GM23248 (cell line): Measurements from ENCODE around the gene NHS. TPM values are rescaled to one million over a fixed set of nuclear protein-coding genes. Genes with fewer than 3 reads are reported as not detected.

Experiments used
- DNase-seq: peaks from one replicate; pipeline ENCODE4 v3.0.0-alpha.2; 2015
- H2AFZ ChIP-seq: fragments of 200-600 bp; sonication (generic); 2 replicates; pipeline ENCODE4 v1.6.1; 2016; ENCODE audit warnings: antibody characterized with exemption
- H3F3A ChIP-seq: fragments of 200-600 bp; sonication (generic); 2 replicates; pipeline ENCODE4 v1.6.1; 2016; ENCODE audit warnings: mild to moderate bottlenecking, antibody characterized with exemption, mixed run types; ENCODE audit not compliant: insufficient read depth
- H3K27ac ChIP-seq: fragments of 200-600 bp; sonication (generic); 2 replicates; pipeline ENCODE4 v1.5.1; 2016; ENCODE audit warnings: mild to moderate bottlenecking
- H3K27me3 ChIP-seq: fragments of 200-600 bp; sonication (generic); replicated peaks from 2 replicates; pipeline ENCODE4 v1.6.1; 2016; ENCODE audit warnings: mild to moderate bottlenecking; ENCODE audit not compliant: insufficient read depth
- H3K36me3 ChIP-seq: fragments of 200-600 bp; sonication (generic); 2 replicates; pipeline ENCODE4 v1.6.1; 2016; ENCODE audit warnings: low read depth, mild to moderate bottlenecking
- H3K4me1 ChIP-seq: fragments of 200-600 bp; sonication (generic); 2 replicates; pipeline ENCODE4 v1.6.1; 2016; ENCODE audit warnings: mild to moderate bottlenecking; ENCODE audit not compliant: insufficient read depth
- H3K4me2 ChIP-seq: fragments of 200-600 bp; sonication (generic); one replicate; pipeline ENCODE4 v1.6.1; 2016; ENCODE audit warnings: mild to moderate bottlenecking; ENCODE audit not compliant: unreplicated experiment
- H3K4me3 ChIP-seq: fragments of 200-600 bp; sonication (generic); 2 replicates; pipeline ENCODE4 v1.5.1; 2016; ENCODE audit warnings: mild to moderate bottlenecking
- H3K79me2 ChIP-seq: fragments of 200-600 bp; sonication (generic); 2 replicates; pipeline ENCODE4 v1.6.1; 2016; ENCODE audit warnings: mild to moderate bottlenecking; ENCODE audit not compliant: insufficient read depth
- H3K9ac ChIP-seq: fragments of 200-600 bp; sonication (generic); 2 replicates; pipeline ENCODE4 v1.6.1; 2016; ENCODE audit warnings: mild to moderate bottlenecking
- H3K9me2 ChIP-seq: fragments of 200-600 bp; sonication (generic); 2 replicates; pipeline ENCODE4 v1.6.1; 2016; ENCODE audit warnings: mixed run types, mild to moderate bottlenecking, moderate library complexity; ENCODE audit not compliant: insufficient read depth
- H3K9me3 ChIP-seq: fragments of 200-600 bp; sonication (generic); one replicate; pipeline ENCODE4 v1.6.1; 2017; ENCODE audit warnings: low read depth
- H4K20me1 ChIP-seq: fragments of 200-600 bp; sonication (generic); 2 replicates; pipeline ENCODE4 v1.6.0; 2016; ENCODE audit not compliant: insufficient read depth
- EZH2 ChIP-seq: fragments of 200-600 bp; sonication (generic); IDR thresholded peaks from 2 replicates; pipeline ENCODE4 v1.6.1; 2018; ENCODE audit warnings: antibody characterized with exemption, mild to moderate bottlenecking; ENCODE audit not compliant: insufficient read depth, poor library complexity, severe bottlenecking
- EZH2phosphoT487 ChIP-seq: fragments of 200-600 bp; sonication (generic); IDR thresholded peaks from 2 replicates; pipeline ENCODE4 v1.6.1; 2018; ENCODE audit warnings: antibody characterized with exemption, moderate library complexity, mild to moderate bottlenecking, low read depth; ENCODE audit not compliant: insufficient read depth
- WGBS, 2 experiments: methylation state at CpG; one replicate each; pipeline ENCODE4 v1.1.6; 2015 to 2017; ENCODE audit warnings: low lambda C conversion rate in 2 of 2, low coverage in 1 of 2; ENCODE audit errors: missing lambda C conversion rate in 2 of 2; 5-methylcytosine and 5-hydroxymethylcytosine counted together
- in situ Hi-C: fragments of 300-500 bp; cut with MboI; formaldehyde crosslinking; loops from 2 replicates; pipeline ENCODE4 v1.15.0; 2020
- polyA plus RNA-seq: library from polyadenylated mRNA; unstranded; fragments of >200 nt; fragmentation: Nextera tagmentation; extraction: Ambion mirVana; gene quantifications from 2 replicates; pipeline ENCODE4 v1.2.1, GENCODE V29; 2016
- total RNA-seq: library from RNA; depleted of rRNA; stranded (reverse); fragments of >200 nt; shearing (Covaris generic); gene quantifications from 2 replicates; pipeline ENCODE4 v1.2.3, GENCODE V29; 2014

NHS gene
- total and polyA plus RNA-seq, 2 experiments from 2014 or later: 1.0 to 5.6 TPM

DNA sequence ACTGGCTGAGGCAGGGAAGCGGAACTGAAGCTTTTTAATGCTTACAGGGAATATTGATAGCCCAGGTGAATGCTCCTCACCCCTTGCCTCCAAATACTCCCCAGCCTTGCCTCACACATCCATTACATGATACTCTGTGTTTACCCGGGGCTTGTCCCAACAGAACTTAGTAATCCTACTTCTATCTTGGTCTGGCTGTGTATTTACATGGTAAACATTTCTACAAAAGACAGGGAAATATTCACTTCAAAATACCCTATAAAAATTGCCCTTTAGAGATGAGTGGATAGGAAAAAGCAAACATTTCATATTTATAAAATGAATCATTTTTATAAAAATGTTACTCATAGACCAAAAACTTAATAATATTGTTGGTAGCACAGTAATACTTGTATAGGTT lies 120.1 kb downstream of the NHS start:
- 0 out of 2 replicates have a peak, but pooled peaks cover 5% of the 10 kb centered on the region for H3F3A ChIP-seq
- H3K9me2 ChIP-seq: no peaks in the 10 kb centered on the region
- H3K4me3 ChIP-seq: no peak overlapping the region
- 80 to 98% methylated on average over 1 to 2 of the region's 2 CpGs for WGBS, 2 experiments
- no peak for TF ChIP-seq EZH2phosphoT487
- no peak for TF ChIP-seq EZH2
- H3K9ac ChIP-seq: no peak overlapping the region
- no peaks in the 10 kb centered on the region for H4K20me1 ChIP-seq
- H3K79me2 ChIP-seq: peaks cover 7% of the 10 kb centered on the region; the same call in 1 of the 2 replicates
- no peak overlapping the region for H3K27ac ChIP-seq
- no peak overlapping the region for H3K4me2 ChIP-seq
- H3K36me3 ChIP-seq: no peaks in the 10 kb centered on the region
- in situ Hi-C loops: no loop called here
- no peaks in the 10 kb centered on the region for H3K9me3 ChIP-seq
- H2AFZ ChIP-seq: no peak overlapping the region
- H3K27me3 ChIP-seq: no peaks in the 10 kb centered on the region
- DNase-seq: no peak
- peaks cover 20% of the 10 kb centered on the region for H3K4me1 ChIP-seq

- Histone ChIP-seq H3K9me3 (no peaks in the 10 kb centered on the region), H3K9ac (no peak overlapping the region), H3K79me2 (peaks cover 7% of the 10 kb centered on the region; the same call in 1 of the 2 replicates), H3K27ac (no peak overlapping the region), H3K4me3 (no peak overlapping the region), H2AFZ (no peak overlapping the region), H3K4me1 (peaks cover 28% of the 10 kb centered on the region), H3K9me2 (no peaks in the 10 kb centered on the region), H3K27me3 (no peaks in the 10 kb centered on the region), H3K4me2 (no peak overlapping the region), H4K20me1 (no peaks in the 10 kb centered on the region), H3F3A (0 out of 2 replicates have a peak, but pooled peaks cover 5% of the 10 kb centered on the region), H3K36me3 (no peaks in the 10 kb centered on the region)
- 33% methylated on average over 1 of the region's 1 CpG; no CpG with 5 or more reads in 1 of the 2 experiments for WGBS, 2 experiments
- in situ Hi-C loops: no loop called here
- no peak for TF ChIP-seq EZH2
- no peak for TF ChIP-seq EZH2phosphoT487
- DNase-seq: no peak
Observed at GRCh38 chrX:17496407-17496806, 121.4 kb downstream of the NHS start.

DNA sequence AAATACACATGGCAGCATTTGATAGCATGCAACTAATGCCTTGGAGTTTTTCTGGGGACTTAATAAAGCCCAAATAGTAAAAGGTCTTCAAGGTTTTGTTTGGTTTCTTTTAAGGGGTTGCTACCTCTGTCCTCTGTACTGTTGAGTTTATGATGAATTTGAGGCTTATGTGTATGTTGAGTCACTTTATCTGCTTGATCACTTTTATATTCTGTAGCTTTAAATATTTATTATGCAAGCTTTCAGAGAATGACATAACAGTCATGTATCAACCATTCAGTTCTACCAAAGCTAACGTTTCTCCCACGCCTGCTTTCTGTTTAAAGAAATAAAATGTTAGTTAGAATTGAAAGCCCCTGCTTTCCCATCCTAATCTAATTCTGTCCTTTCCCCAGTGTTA lies 122.2 kb downstream of the NHS start:
- H3K9me2 ChIP-seq: no peaks in the 10 kb centered on the region
- no peak overlapping the region for H3K9ac ChIP-seq
- no peaks in the 10 kb centered on the region for H3K27me3 ChIP-seq
- DNase-seq: peak; percentile 15
- peaks cover 28% of the 10 kb centered on the region for H3K4me1 ChIP-seq
- no peaks in the 10 kb centered on the region for H3K9me3 ChIP-seq
- no peak overlapping the region for H2AFZ ChIP-seq
- no peaks in the 10 kb centered on the region for H4K20me1 ChIP-seq
- no peak for TF ChIP-seq EZH2
- no peak for TF ChIP-seq EZH2phosphoT487
- H3K36me3 ChIP-seq: no peaks in the 10 kb centered on the region
- peaks cover under 1% of the 10 kb centered on the region; the same call in 1 of the 2 replicates for H3K79me2 ChIP-seq
- in situ Hi-C loops: no loop called here
- no peak overlapping the region for H3K4me2 ChIP-seq
- no peak overlapping the region for H3K27ac ChIP-seq
- 0 out of 2 replicates have a peak, but pooled peaks cover 3% of the 10 kb centered on the region for H3F3A ChIP-seq
- WGBS, 2 experiments: 47 to 56% methylated on average over 2 of the region's 2 CpGs
- H3K4me3 ChIP-seq: no peak overlapping the region

- H3K4me1 ChIP-seq: peaks cover 20% of the 10 kb centered on the region
- no peak overlapping the region for H3K4me3 ChIP-seq
- TF ChIP-seq EZH2phosphoT487 (no peak), EZH2 (no peak)
- no peak for DNase-seq
- H3K4me2 ChIP-seq: no peak overlapping the region
- H2AFZ ChIP-seq: no peak overlapping the region
- H3K9me3 ChIP-seq: no peaks in the 10 kb centered on the region
- H3K36me3 ChIP-seq: no peaks in the 10 kb centered on the region
- no peak overlapping the region for H3K9ac ChIP-seq
- H3F3A ChIP-seq: no peaks in the 10 kb centered on the region
- 91 to 97% methylated on average over 5 of the region's 5 CpGs for WGBS, 2 experiments
- H3K27ac ChIP-seq: no peak overlapping the region
- in situ Hi-C loops: no loop called here
- no peaks in the 10 kb centered on the region for H3K79me2 ChIP-seq
- no peaks in the 10 kb centered on the region for H4K20me1 ChIP-seq
- no peaks in the 10 kb centered on the region for H3K27me3 ChIP-seq
- H3K9me2 ChIP-seq: no peaks in the 10 kb centered on the region
Observed at GRCh38 chrX:17499512-17499911, 124.5 kb downstream of the NHS start.

GRCh38 chrX:17500145-17500579 lies 125.2 kb downstream of the NHS start:
- 7 to 27% methylated on average over 2 of the region's 2 CpGs for WGBS, 2 experiments
- peak overlapping the region; percentile 33 for H3K27ac ChIP-seq
- DNase-seq: peak; percentile 68

More at GRCh38 chrX:17500145-17500579, 125.2 kb downstream of the NHS start:
- Histone ChIP-seq H2AFZ (no peak overlapping the region), H3K4me1 (peaks cover 13% of the 10 kb centered on the region), H3K9ac (no peak overlapping the region), H3K9me3 (no peaks in the 10 kb centered on the region), H3K4me2 (no peak overlapping the region), H3K9me2 (no peaks in the 10 kb centered on the region), H3K4me3 (no peak overlapping the region), H3F3A (no peaks in the 10 kb centered on the region), H3K36me3 (no peaks in the 10 kb centered on the region), H4K20me1 (no peaks in the 10 kb centered on the region), H3K27me3 (no peaks in the 10 kb centered on the region), H3K79me2 (no peaks in the 10 kb centered on the region)
- in situ Hi-C loops: no loop called here
- TF ChIP-seq EZH2: no peak
- TF ChIP-seq EZH2phosphoT487: no peak
